ENCODE data around the gene ATOH8.

DNA sequence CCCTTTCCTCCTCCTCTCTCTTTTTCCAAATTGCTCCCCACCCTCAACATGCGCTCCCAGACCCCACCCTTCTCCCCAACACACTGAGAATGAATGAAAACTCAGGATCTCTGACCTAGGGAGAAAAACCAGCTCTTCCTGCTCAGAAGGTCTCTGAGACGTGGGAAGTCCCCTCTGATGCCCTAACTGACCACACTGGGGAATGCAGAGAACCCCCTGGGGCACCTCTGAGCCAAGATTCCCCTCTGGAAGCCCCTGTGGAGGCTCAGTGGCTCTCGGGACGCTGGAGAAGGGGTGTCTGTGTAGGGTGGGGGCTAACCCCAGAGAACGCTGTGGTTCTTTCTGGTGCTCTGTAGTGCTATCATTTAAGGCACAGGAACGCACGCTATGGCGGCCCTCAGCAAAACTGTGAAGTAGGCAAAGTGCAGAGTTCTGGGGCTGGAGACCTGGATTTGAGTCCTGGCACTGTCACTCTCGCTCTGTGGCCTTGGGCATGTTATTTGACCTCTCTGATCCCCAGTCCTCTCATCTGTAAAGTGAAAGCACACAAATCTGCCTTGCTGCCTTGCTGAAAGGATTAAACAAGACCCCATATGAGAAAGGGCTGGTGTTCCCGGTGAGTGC is 17.1 kb downstream of the ATOH8 start:
- TF ChIP-seq, protein P1, sequence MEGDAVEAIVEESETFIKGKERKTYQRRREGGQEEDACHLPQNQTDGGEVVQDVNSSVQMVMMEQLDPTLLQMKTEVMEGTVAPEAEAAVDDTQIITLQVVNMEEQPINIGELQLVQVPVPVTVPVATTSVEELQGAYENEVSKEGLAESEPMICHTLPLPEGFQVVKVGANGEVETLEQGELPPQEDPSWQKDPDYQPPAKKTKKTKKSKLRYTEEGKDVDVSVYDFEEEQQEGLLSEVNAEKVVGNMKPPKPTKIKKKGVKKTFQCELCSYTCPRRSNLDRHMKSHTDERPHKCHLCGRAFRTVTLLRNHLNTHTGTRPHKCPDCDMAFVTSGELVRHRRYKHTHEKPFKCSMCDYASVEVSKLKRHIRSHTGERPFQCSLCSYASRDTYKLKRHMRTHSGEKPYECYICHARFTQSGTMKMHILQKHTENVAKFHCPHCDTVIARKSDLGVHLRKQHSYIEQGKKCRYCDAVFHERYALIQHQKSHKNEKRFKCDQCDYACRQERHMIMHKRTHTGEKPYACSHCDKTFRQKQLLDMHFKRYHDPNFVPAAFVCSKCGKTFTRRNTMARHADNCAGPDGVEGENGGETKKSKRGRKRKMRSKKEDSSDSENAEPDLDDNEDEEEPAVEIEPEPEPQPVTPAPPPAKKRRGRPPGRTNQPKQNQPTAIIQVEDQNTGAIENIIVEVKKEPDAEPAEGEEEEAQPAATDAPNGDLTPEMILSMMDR (IDR thresholded peaks at IDR 0.05 in 2 of 3, conservative IDR thresholded peaks at IDR 0.05 in 1 of 3; ENCODE audit: control insufficient read depth in 2 of 3, extremely low read depth in 1 of 3, insufficient read depth in 1 of 3, low read depth in 3 of 3, low read length in 3 of 3): no peak
- no peak for TF ChIP-seq FOXK2 (IDR thresholded peaks at IDR 0.05)
- no peak for TF ChIP-seq ATF2 (IDR thresholded peaks at IDR 0.05; ENCODE audit: low read length)
- no peak for TF ChIP-seq PML (IDR thresholded peaks at IDR 0.05; ENCODE audit: low read length)
- TF ChIP-seq CHD2 (IDR thresholded peaks at IDR 0.05; ENCODE audit: borderline replicate concordance, low read depth, low read length): no peak
- TF ChIP-seq POLR2A (IDR thresholded peaks at IDR 0.05; ENCODE audit: low read depth, low read length): no peak
- TF ChIP-seq TAF1 (IDR thresholded peaks at IDR 0.05; ENCODE audit: borderline replicate concordance, low read depth, low read length): no peak
- TF ChIP-seq KDM1A (IDR thresholded peaks at IDR 0.05; ENCODE audit: borderline replicate concordance): no peak
- no peak for TF ChIP-seq EZH2 (IDR thresholded peaks at IDR 0.05; ENCODE audit: borderline replicate concordance, control insufficient read depth, low read depth, low read length)
- TF ChIP-seq ZNF274 (IDR thresholded peaks at IDR 0.05; ENCODE audit: insufficient read depth, insufficient read length): no peak
- TF ChIP-seq NFIC (IDR thresholded peaks at IDR 0.05; ENCODE audit: low read depth, low read length): no peak
- TF ChIP-seq ATF7 (IDR thresholded peaks at IDR 0.05; ENCODE audit: low read depth): no peak
- no peak for TF ChIP-seq ZSCAN29 (IDR thresholded peaks at IDR 0.05)
